Naive thymus-derived CD4-positive, alpha-beta T cell (primary cell): Measurements from ENCODE around the gene CARS2. TPM values are rescaled to one million over a fixed set of nuclear protein-coding genes. Genes with fewer than 3 reads are reported as not detected.

Experiments used
- ATAC-seq: fragments of 150-1000 bp; cut with Tn5 transposase; 2 replicates; pipeline ENCODE4 v1.10.0; 2021; ENCODE audit warnings: mild to moderate bottlenecking, moderate library complexity
- CTCF ChIA-PET: fragments of 350-600 bp; sonication (Branson Sonifier 250); formaldehyde crosslinking; loops from one replicate; lab custom pipeline; 2021; ENCODE audit warnings: antibody characterized with exemption; lab: Charles Lee
- POLR2A ChIA-PET: fragments of 350-600 bp; sonication (Branson Sonifier 250); formaldehyde crosslinking; loops from one replicate; lab custom pipeline; 2021; ENCODE audit warnings: antibody characterized with exemption, inconsistent platforms; lab: Charles Lee
- DNase-seq, 9 donors: peaks; one replicate each; pipeline versions ENCODE4 v3.0.0 to v3.0.0-alpha.2; 2020 to 2022; ENCODE audit warnings: mixed read lengths in 1 of 9
- H3K27ac ChIP-seq: one replicate; pipeline ENCODE4 v1.7.0; 2013; ENCODE audit warnings: mild to moderate bottlenecking, low read depth, low read length, moderate library complexity
- H3K27me3 ChIP-seq, 2 donors: one replicate each; pipeline ENCODE4 v1.7.0; 2013; ENCODE audit warnings: low read length in 2 of 2, mild to moderate bottlenecking in 2 of 2, moderate library complexity in 2 of 2; ENCODE audit not compliant: control insufficient read depth in 2 of 2, insufficient read depth in 2 of 2
- H3K36me3 ChIP-seq, 3 experiments: 1 replicate in 2 of 3; 2 replicates in 1 of 3; pipeline ENCODE4 v1.7.0; 2013; ENCODE audit warnings: low read length in 3 of 3, mild to moderate bottlenecking in 3 of 3, moderate library complexity in 1 of 3; ENCODE audit not compliant: insufficient read depth in 3 of 3, control insufficient read depth in 2 of 3
- H3K4me1 ChIP-seq, 2 donors: one replicate each; pipeline ENCODE4 v1.7.0; 2013; ENCODE audit warnings: low read length in 2 of 2, mild to moderate bottlenecking in 2 of 2, moderate library complexity in 1 of 2; ENCODE audit not compliant: control insufficient read depth in 2 of 2, insufficient read depth in 2 of 2
- H3K4me3 ChIP-seq: 2 replicates; pipeline ENCODE4 v1.7.0; 2013; ENCODE audit warnings: mild to moderate bottlenecking, low read length
- H3K9me3 ChIP-seq, 3 experiments: 1 replicate in 2 of 3; 2 replicates in 1 of 3; pipeline ENCODE4 v1.7.0; 2013; ENCODE audit warnings: low read length in 3 of 3; ENCODE audit not compliant: control insufficient read depth in 2 of 3
- H3K27ac Mint-ChIP-seq, 9 donors: one replicate each; pipeline ENCODE4 v1.8.0; 2020 to 2022; ENCODE audit warnings: mixed read lengths in 9 of 9, mild to moderate bottlenecking in 8 of 9, moderate library complexity in 5 of 9, inconsistent platforms in 2 of 9
- H3K27me3 Mint-ChIP-seq, 5 donors: one replicate each; pipeline ENCODE4 v1.8.0; 2021 to 2022; ENCODE audit warnings: mixed read lengths in 5 of 5, mild to moderate bottlenecking in 1 of 5
- H3K36me3 Mint-ChIP-seq, 5 donors: one replicate each; pipeline ENCODE4 v1.8.0; 2020 to 2022; ENCODE audit warnings: mixed read lengths in 5 of 5, mild to moderate bottlenecking in 3 of 5, inconsistent platforms in 1 of 5
- H3K4me1 Mint-ChIP-seq, 7 donors: one replicate each; pipeline ENCODE4 v1.8.0; 2020 to 2022; ENCODE audit warnings: mixed read lengths in 7 of 7, mild to moderate bottlenecking in 3 of 7, inconsistent platforms in 1 of 7
- H3K4me3 Mint-ChIP-seq, 10 donors: one replicate each; pipeline ENCODE4 v1.8.0; 2020 to 2022; ENCODE audit warnings: mild to moderate bottlenecking in 10 of 10, mixed read lengths in 10 of 10, moderate library complexity in 6 of 10, inconsistent platforms in 2 of 10
- H3K9me3 Mint-ChIP-seq, 11 donors: one replicate each; pipeline ENCODE4 v1.8.0; 2020 to 2022; ENCODE audit warnings: mixed read lengths in 11 of 11, mild to moderate bottlenecking in 4 of 11, inconsistent platforms in 1 of 11, moderate library complexity in 1 of 11
- intact Hi-C, 2 donors: fragments of 100-400 bp; cut with micrococcal nuclease; formaldehyde crosslinking; loops; one replicate each; pipeline ENCODE4 v1.15.1; 2023
- polyA plus RNA-seq, 2 donors: library from polyadenylated mRNA; unstranded; fragments of 300-500 nt; fragmentation: Illumina TruSeq; gene quantifications; one replicate each; pipeline ENCODE4 v1.2.3, GENCODE V29; 2021
- total RNA-seq, 6 experiments: library from RNA in 5 of 6; stranded (reverse) in 5 of 6; gene quantifications; 1 replicate in 5 of 6; 2 replicates in 1 of 6; pipeline ENCODE4 v1.2.3 and lab custom pipeline; 2021 to 2026

Gene CARS2
- total and polyA plus RNA-seq, 7 experiments from 2014 or later = 28.6 to 106 (median 85.8) TPM

DNA sequence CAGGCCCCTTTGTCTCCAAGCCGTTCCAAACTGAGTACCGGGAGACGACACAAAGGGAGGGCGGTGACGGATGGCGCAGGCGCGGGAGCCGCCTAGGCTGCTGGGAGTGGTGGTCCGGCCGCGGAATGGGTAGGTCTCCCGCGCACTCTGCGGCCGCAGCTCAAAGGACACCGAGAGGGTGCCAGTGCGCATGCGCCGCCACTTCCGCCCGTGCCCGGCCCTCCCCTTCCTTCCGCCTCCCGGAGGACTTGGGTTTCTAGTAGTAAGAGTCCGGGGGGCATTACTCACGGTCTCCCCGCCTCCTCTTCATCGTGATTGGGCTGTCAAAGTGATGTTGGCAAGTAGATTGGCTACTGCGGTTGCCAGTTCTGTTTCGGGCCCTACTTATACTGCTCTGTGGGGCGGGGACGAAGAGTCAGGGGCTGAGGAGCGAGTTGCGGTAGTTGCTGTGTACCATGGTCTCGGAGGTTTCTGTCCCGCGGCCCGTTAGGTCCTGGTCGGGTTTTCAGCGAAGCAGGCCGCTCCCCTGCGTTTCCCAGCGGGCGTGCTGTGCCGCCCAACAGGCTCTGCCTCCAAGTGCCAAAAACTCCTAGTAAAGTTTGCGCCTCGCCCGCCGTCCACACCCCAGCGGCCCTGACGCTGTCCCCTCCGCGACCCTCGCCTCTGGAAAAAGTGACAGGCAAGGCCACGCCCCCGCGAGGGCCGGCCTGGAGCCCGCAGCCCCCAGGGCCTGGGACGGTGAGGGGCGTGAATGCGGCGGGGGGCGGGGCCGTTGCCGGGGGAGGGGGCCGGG lies 7.1 kb upstream of the CARS2 start:
- CTCF ChIA-PET = no interaction called here
- POLR2A ChIA-PET = interaction anchor here (0.6 to 2.4 kb wide), 10 partner anchors 11 to 502 kb away, joined by 3 to 23 read pairs (median 4); partner anchors contain the start of genes ANKRD10 and RAB20
- H3K27ac ChIP-seq = peak overlapping the region; percentile 92
- ATAC-seq = peak; percentile 72
- Mint-ChIP-seq H3K27me3 (peaks cover 0 to 5% (median 0%) of the 10 kb centered on the region in 5 donors), H3K4me1 (peaks cover 16 to 33% (median 28%) of the 10 kb centered on the region in 7 donors), H3K36me3 (no peaks in the 10 kb centered on the region), H3K9me3 (peaks cover 0 to 12% (median 0%) of the 10 kb centered on the region in 11 donors), H3K27ac (peak overlapping the region; percentile 95 to 99 (median 97)), H3K4me3 (peak overlapping the region; percentile 91 to 99 (median 95))
- H3K36me3 ChIP-seq = peaks cover 0 to 19% (median 0%) of the 10 kb centered on the region in 3 experiments
- no peaks in the 10 kb centered on the region for H3K9me3 ChIP-seq
- DNase-seq = peak; percentile 98 to 100 (median 100)
- no peaks in the 10 kb centered on the region for H3K27me3 ChIP-seq
- intact Hi-C loops = loop anchor here (1.0 to 10.0 kb wide), 4 partner anchors 97 to 1798 kb away; no protein-coding TSS in a partner anchor
- H3K4me1 ChIP-seq = peaks cover 0 to 20% of the 10 kb centered on the region in 2 donors
- H3K4me3 ChIP-seq = peak overlapping the region; percentile 100

- intact Hi-C loops = loop anchor here (1.0 to 10.0 kb wide), 4 partner anchors 96 to 1797 kb away; no protein-coding TSS in a partner anchor
- Histone ChIP-seq H3K36me3 (peaks cover 0 to 19% (median 0%) of the 10 kb centered on the region in 3 experiments), H3K9me3 (no peaks in the 10 kb centered on the region), H3K4me1 (peaks cover 0 to 16% of the 10 kb centered on the region in 2 donors), H3K27ac (peak overlapping the region; percentile 92), H3K27me3 (no peaks in the 10 kb centered on the region), H3K4me3 (peak overlapping the region; percentile 100)
- H3K4me1 Mint-ChIP-seq = peaks cover 8 to 27% (median 20%) of the 10 kb centered on the region in 7 donors
- H3K9me3 Mint-ChIP-seq = peaks cover 0 to 12% (median 0%) of the 10 kb centered on the region in 11 donors
- DNase-seq (peak in 5 of 9 donors; percentile 79 to 91 (median 87)), ATAC-seq (peak; percentile 48)
- CTCF ChIA-PET = no interaction called here
- H3K27ac Mint-ChIP-seq = peak overlapping the region; percentile 95 to 99 (median 98)
- POLR2A ChIA-PET = interaction anchor here (0.6 to 2.4 kb wide), 12 partner anchors 10 to 502 kb away, joined by 3 to 23 read pairs (median 4); partner anchors contain the start of genes ANKRD10 and RAB20
- H3K4me3 Mint-ChIP-seq = peak overlapping the region; percentile 92 to 99 (median 96)
- H3K27me3 Mint-ChIP-seq = peaks cover 0 to 7% (median 0%) of the 10 kb centered on the region in 5 donors
- no peaks in the 10 kb centered on the region for H3K36me3 Mint-ChIP-seq
Measured at GRCh38 chr13:110712081-110712848, 6.3 kb upstream of the CARS2 start.

DNA sequence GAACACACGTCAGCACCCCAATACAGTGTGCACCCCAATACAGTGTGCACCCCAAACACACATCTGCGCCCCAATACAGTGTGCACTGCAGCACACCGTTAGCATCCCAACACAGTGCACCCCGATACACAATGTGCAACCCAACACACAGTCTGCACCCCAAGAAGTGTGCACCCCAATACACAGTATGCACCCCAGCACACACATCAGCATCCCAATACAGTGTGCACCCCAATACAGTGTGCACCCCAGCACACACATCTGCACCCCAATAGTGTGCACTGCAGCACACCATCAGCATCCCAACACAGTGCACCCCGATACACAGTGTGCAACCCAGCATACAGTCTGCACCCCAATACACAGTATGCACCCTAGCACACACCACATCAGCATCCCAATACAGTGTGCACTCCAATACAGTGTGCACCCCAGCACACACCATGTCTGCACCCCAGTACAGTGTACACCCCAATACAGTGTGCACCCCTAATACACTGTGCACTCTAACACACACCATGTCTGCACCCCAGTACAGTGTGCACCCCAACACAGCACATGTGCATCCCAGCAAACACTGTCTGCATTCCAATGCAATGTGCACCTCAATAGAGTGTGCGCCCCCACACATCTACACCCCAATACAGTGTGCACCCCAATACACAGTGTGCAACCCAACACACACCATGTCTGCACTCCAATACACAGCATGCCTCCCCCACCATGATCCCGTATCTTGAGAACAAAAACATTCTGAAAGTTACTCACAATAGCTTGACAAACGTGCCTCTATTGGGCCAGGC lies 855 bp upstream of the CARS2 start:
- H3K4me1 ChIP-seq = peaks cover 15 to 30% of the 10 kb centered on the region in 2 donors
- Mint-ChIP-seq H3K36me3 (peaks cover 0 to 4% (median 0%) of the 10 kb centered on the region in 5 donors), H3K9me3 (no peaks in the 10 kb centered on the region), H3K27ac (peak overlapping the region; percentile 71 to 90 (median 79)), H3K27me3 (peaks cover 0 to 3% (median 0%) of the 10 kb centered on the region in 5 donors), H3K4me3 (peak overlapping the region; percentile 81 to 95 (median 92)), H3K4me1 (peaks cover 25 to 57% (median 45%) of the 10 kb centered on the region in 7 donors)
- intact Hi-C loops = loop anchor here (1.0 to 5.0 kb wide), 6 partner anchors 9 to 1981 kb away; partner anchors contain the start of genes ANKRD10 (in 2 of the 2), NAXD (in 1 of the 2) and RAB20 (in 1 of the 2)
- H3K9me3 ChIP-seq = no peaks in the 10 kb centered on the region
- ChIA-PET POLR2A (interaction anchor here (0.6 to 3.8 kb wide), 4 partner anchors 8 to 207 kb away, joined by 3 to 53 read pairs (median 3); partner anchors contain the start of gene ING1), CTCF (no interaction called here)
- ATAC-seq = no peak
- H3K27me3 ChIP-seq = no peaks in the 10 kb centered on the region
- peaks cover 0 to 4% (median 0%) of the 10 kb centered on the region in 3 experiments for H3K36me3 ChIP-seq
- H3K27ac ChIP-seq = peak overlapping the region; percentile 79
- H3K4me3 ChIP-seq = peak overlapping the region; percentile 66
- DNase-seq = no peak

GRCh38 chr13:110705356-110705825 lies 525 bp downstream of the CARS2 start:
- Mint-ChIP-seq H3K27ac (peak overlapping the region; percentile 63 to 96 (median 89)), H3K36me3 (peaks cover 0 to 12% (median 3%) of the 10 kb centered on the region in 5 donors), H3K27me3 (peaks cover 0 to 3% (median 0%) of the 10 kb centered on the region in 5 donors), H3K9me3 (no peaks in the 10 kb centered on the region), H3K4me3 (peak overlapping the region; percentile 81 to 95 (median 93)), H3K4me1 (peaks cover 25 to 54% (median 49%) of the 10 kb centered on the region in 7 donors)
- POLR2A ChIA-PET = interaction anchor here (1.2 to 3.8 kb wide), 3 partner anchors 9 to 143 kb away, joined by 3 to 53 read pairs (median 10); partner anchors contain the start of gene ING1
- peak overlapping the region; percentile 27 for H3K4me3 ChIP-seq
- peaks cover 0 to 16% (median 0%) of the 10 kb centered on the region in 3 experiments for H3K36me3 ChIP-seq
- CTCF ChIA-PET = interaction anchor here (0.9 kb wide), 1 partner anchor 61 kb away, joined by 3 read pairs; no protein-coding TSS in a partner anchor
- DNase-seq (no peak), ATAC-seq (no peak)
- H3K9me3 ChIP-seq = no peaks in the 10 kb centered on the region
- H3K27me3 ChIP-seq = no peaks in the 10 kb centered on the region
- H3K27ac ChIP-seq = peak overlapping the region; percentile 87
- intact Hi-C loops = loop anchor here in 1 of 2 donors (2.0 to 5.0 kb wide), 3 partner anchors 23 to 1982 kb away; no protein-coding TSS in a partner anchor
- peaks cover 15 to 23% of the 10 kb centered on the region in 2 donors for H3K4me1 ChIP-seq

- CTCF ChIA-PET = interaction anchor here (0.6 to 1.5 kb wide), 2 partner anchors 12 to 20 kb away, joined by 3 to 5 read pairs; no protein-coding TSS in a partner anchor
- H3K27me3 Mint-ChIP-seq = peaks cover 0 to under 1% (median 0%) of the 10 kb centered on the region in 5 donors
- H3K4me3 Mint-ChIP-seq = peak overlapping the region in 7 of 10 donors; percentile 7 to 57 (median 41)
Measured at GRCh38 chr13:110702591-110703526, 3.1 kb downstream of the CARS2 start.

More at GRCh38 chr13:110702591-110703526, 3.1 kb downstream of the CARS2 start:
- no peak for DNase-seq
- H3K27ac ChIP-seq = no peak overlapping the region
- POLR2A ChIA-PET = interaction anchor here (0.6 to 3.8 kb wide), 5 partner anchors 9 to 19 kb away, joined by 3 to 53 read pairs (median 11); partner anchors contain the start of gene ING1
- peaks cover 0 to 31% (median 12%) of the 10 kb centered on the region in 5 donors for H3K36me3 Mint-ChIP-seq
- intact Hi-C loops = no loop called here
- peaks cover 0 to 36% (median 2%) of the 10 kb centered on the region in 3 experiments for H3K36me3 ChIP-seq
- H3K27ac Mint-ChIP-seq = peak overlapping the region in 3 of 9 donors; percentile 3 to 60 (median 46)
- no peaks in the 10 kb centered on the region for H3K9me3 ChIP-seq
- ATAC-seq = no peak
- H3K27me3 ChIP-seq = no peaks in the 10 kb centered on the region
- H3K4me3 ChIP-seq = no peak overlapping the region
- H3K4me1 Mint-ChIP-seq = peaks cover 33 to 69% (median 59%) of the 10 kb centered on the region in 7 donors
- peaks cover 15 to 23% of the 10 kb centered on the region in 2 donors for H3K4me1 ChIP-seq
- no peaks in the 10 kb centered on the region for H3K9me3 Mint-ChIP-seq
